Fibroblast of lung (primary cell): ENCODE measurements around the gene BRI3BP.

Source experiments
- CTCF ChIP-seq, 2 donors: IDR thresholded peaks in 1 of 2; conservative IDR thresholded peaks in 1 of 2; 1 replicate in 1 of 2; 2 replicates in 1 of 2; pipeline ENCODE4 v1.5.1; 2011 to 2012; ENCODE audit warnings: low read length in 2 of 2, control low read depth in 1 of 2, inconsistent platforms in 1 of 2, low read depth in 1 of 2, mild to moderate bottlenecking in 1 of 2
- EZH2 ChIP-seq: IDR thresholded peaks from 2 replicates; pipeline ENCODE4 v1.5.1; 2012; ENCODE audit warnings: low read length, control low read depth, mild to moderate bottlenecking; ENCODE audit errors: missing control alignments

- TF ChIP-seq CTCF (conservative IDR thresholded peaks at IDR 0.05 in 1 of 2, IDR thresholded peaks at IDR 0.05 in 1 of 2; ENCODE audit: low read depth in 1 of 2, low read length in 2 of 2) (no peak), EZH2 (no peak)
Observed at GRCh38 chr12:125014526-125014925, 21.1 kb downstream of the BRI3BP start.
